GM19043 (cell line): Measurements from ENCODE around the gene ASAP2.
"Not testable (repeated sequence)": the region's sequence is repeated elsewhere in the genome, so short reads cannot be mapped to it uniquely, and the experiment has no call there.

ENCODE experiments used
- ATAC-seq: cut with Tn5 transposase; IDR thresholded peaks from one replicate; pipeline ENCODE4 v1.9.1; 2021; ENCODE audit warnings: low read depth; ENCODE audit not compliant: unreplicated experiment

The ASAP2 gene

GRCh38 chr2:9391961-9392720 lies 185.5 kb downstream of the ASAP2 start:
- no peak for ATAC-seq

GRCh38 chr2:9392898-9393765 lies 186.5 kb downstream of the ASAP2 start:
- no peak for ATAC-seq

GRCh38 chr2:9394816-9395215 lies 188.2 kb downstream of the ASAP2 start:
- no peak for ATAC-seq

GRCh38 chr2:9397201-9397600 lies 190.6 kb downstream of the ASAP2 start:
- no peak for ATAC-seq

GRCh38 chr2:9398251-9398650 lies 191.6 kb downstream of the ASAP2 start:
- not testable (repeated sequence) for ATAC-seq

GRCh38 chr2:9398881-9399780 lies 192.5 kb downstream of the ASAP2 start:
- ATAC-seq, result no peak

GRCh38 chr2:9400268-9401058 lies 193.9 kb downstream of the ASAP2 start:
- ATAC-seq, result no peak

GRCh38 chr2:9401059-9401547 lies 194.5 kb downstream of the ASAP2 start:
- no peak for ATAC-seq

GRCh38 chr2:9401646-9402371 lies 195.2 kb downstream of the ASAP2 start:
- ATAC-seq, result no peak

- no peak for ATAC-seq
Measured at GRCh38 chr2:9403924-9404323, 197.3 kb downstream of the ASAP2 start.

GRCh38 chr2:9404451-9404850 lies 197.8 kb downstream of the ASAP2 start:
- ATAC-seq, result no peak

GRCh38 chr2:9405636-9406035 lies 199.0 kb downstream of the ASAP2 start:
- ATAC-seq, result no peak

GRCh38 chr2:9406529-9407362 lies 200.1 kb downstream of the ASAP2 start:
- no peak for ATAC-seq

GRCh38 chr2:9407363-9407811 lies 200.8 kb downstream of the ASAP2 start:
- ATAC-seq, result no peak

- no peak for ATAC-seq
Measured at GRCh38 chr2:9408641-9409151, 202.1 kb downstream of the ASAP2 start.

GRCh38 chr2:9410108-9410507 lies 203.5 kb downstream of the ASAP2 start:
- ATAC-seq, result no peak

GRCh38 chr2:9412781-9413180 lies 206.2 kb downstream of the ASAP2 start:
- ATAC-seq, result no peak
